ENCODE measurements around the gene SIL1.

- no peak for TF ChIP-seq TEAD4 (CRISPR knock-in tag; IDR thresholded peaks at IDR 0.05)
- TF ChIP-seq ZNF232 (CRISPR knock-in tag; IDR thresholded peaks at IDR 0.05): no peak
- TF ChIP-seq CTCF (IDR thresholded peaks at IDR 0.05): no peak
- no peak for TF ChIP-seq CBFB (CRISPR knock-in tag; IDR thresholded peaks at IDR 0.05; ENCODE audit: low read depth)
- no peak for TF ChIP-seq HMGXB4 (CRISPR knock-in tag; IDR thresholded peaks at IDR 0.05)
- TF ChIP-seq PRDM15 (CRISPR knock-in tag; IDR thresholded peaks at IDR 0.05): no peak
- TF ChIP-seq E2F1 (CRISPR knock-in tag; IDR thresholded peaks at IDR 0.05): no peak
- no peak for TF ChIP-seq NFYB (CRISPR knock-in tag; conservative IDR thresholded peaks at IDR 0.05; ENCODE audit: low read depth)
- no peak for TF ChIP-seq NFE2L1 (CRISPR knock-in tag; IDR thresholded peaks at IDR 0.05)
- TF ChIP-seq ATF3 (CRISPR knock-in tag; conservative IDR thresholded peaks at IDR 0.05): no peak
- no peak for TF ChIP-seq USF2 (CRISPR knock-in tag; IDR thresholded peaks at IDR 0.05)
- no peak for TF ChIP-seq ZNF671 (CRISPR knock-in tag; IDR thresholded peaks at IDR 0.05)
- TF ChIP-seq MAX (CRISPR knock-in tag; IDR thresholded peaks at IDR 0.05): no peak
- no peak for TF ChIP-seq FOXK1 (CRISPR knock-in tag; IDR thresholded peaks at IDR 0.05)
These were observed 284.4 kb downstream of the SIL1 start for GRCh38 chr5:138913773-138914172.

Data from WTC11 (cell line).